A673 (cell line): ENCODE measurements around the gene NUMA1. TPM values are rescaled to one million over a fixed set of nuclear protein-coding genes. Genes with fewer than 3 reads are reported as not detected.

ENCODE experiments used
- BruUV-seq: library from RNA; stranded (reverse); fragments of 400-500 nt; replicated peaks from 2 replicates; lab custom pipeline; 2021; lab: Mats Ljungman, UMichigan
- CTCF ChIA-PET: fragments of 300-600 bp; sonication (Branson Sonifier 250); formaldehyde crosslinking; loops from one replicate; lab custom pipeline; 2022; ENCODE audit warnings: antibody characterized with exemption; lab: Charles Lee
- POLR2A ChIA-PET: fragments of 300-600 bp; sonication (Branson Sonifier 250); formaldehyde crosslinking; loops from one replicate; lab custom pipeline; 2022; ENCODE audit warnings: antibody characterized with exemption; ENCODE audit not compliant: low non-redundant PET; lab: Charles Lee
- DNase-seq: peaks from one replicate; pipeline ENCODE4 v3.0.0-alpha.2; 2015; ENCODE audit warnings: low spot score
- H3K27ac ChIP-seq: fragments of 200-600 bp; sonication (generic); 2 replicates; pipeline ENCODE4 v1.5.1; 2016; ENCODE audit warnings: mixed run types, low read depth, mild to moderate bottlenecking, mixed read lengths, antibody characterized with exemption, low read length; ENCODE audit not compliant: poor library complexity, severe bottlenecking
- H3K27me3 ChIP-seq: fragments of 200-600 bp; sonication (generic); replicated peaks from 2 replicates; pipeline ENCODE4 v1.6.1; 2017; ENCODE audit warnings: mixed run types, low read depth, mild to moderate bottlenecking, mixed read lengths, antibody characterized with exemption, low read length; ENCODE audit not compliant: insufficient read depth, poor library complexity
- H3K36me3 ChIP-seq: fragments of 200-600 bp; sonication (generic); 2 replicates; pipeline ENCODE4 v1.6.1; 2016; ENCODE audit warnings: mixed run types, mild to moderate bottlenecking, mixed read lengths, antibody characterized with exemption, low read length; ENCODE audit not compliant: insufficient read depth, poor library complexity, severe bottlenecking
- H3K4me1 ChIP-seq: fragments of 200-600 bp; sonication (generic); 2 replicates; pipeline ENCODE4 v1.6.1; 2017; ENCODE audit warnings: mixed run types, mild to moderate bottlenecking, mixed read lengths, antibody characterized with exemption, low read length; ENCODE audit not compliant: insufficient read depth, poor library complexity, severe bottlenecking
- H3K4me3 ChIP-seq: fragments of 200-600 bp; sonication (generic); 2 replicates; pipeline ENCODE4 v1.5.1; 2016; ENCODE audit warnings: low read depth, mixed run types, mild to moderate bottlenecking, mixed read lengths, low read length; ENCODE audit not compliant: poor library complexity, severe bottlenecking
- H3K9me3 ChIP-seq: fragments of 200-600 bp; sonication (generic); 2 replicates; pipeline ENCODE4 v1.6.1; 2016; ENCODE audit warnings: mixed run types, low read depth, mild to moderate bottlenecking, mixed read lengths, antibody characterized with exemption, low read length; ENCODE audit not compliant: poor library complexity, severe bottlenecking
- CTCF ChIP-seq: fragments of 300-800, 200-600 bp; sonication (generic); conservative IDR thresholded peaks from 2 replicates; pipeline ENCODE4 v1.5.1; 2017; ENCODE audit warnings: low read depth, mild to moderate bottlenecking, antibody characterized with exemption, low read length, moderate library complexity, mixed read lengths
- EZH2 ChIP-seq: fragments of 200-600 bp; sonication (generic); IDR thresholded peaks from 2 replicates; pipeline ENCODE4 v1.6.1; 2017; ENCODE audit warnings: borderline replicate concordance, low read depth, mild to moderate bottlenecking, mixed read lengths, antibody characterized with exemption, low read length; ENCODE audit not compliant: poor library complexity, severe bottlenecking
- intact Hi-C: fragments of 100-400 bp; cut with micrococcal nuclease; formaldehyde crosslinking; loops from one replicate; pipeline ENCODE4 v1.10.0; 2022; ENCODE audit not compliant: unreplicated experiment
- total RNA-seq: library from RNA; stranded (reverse); gene quantifications from 2 replicates; pipeline ENCODE4 v1.2.3, GENCODE V29; 2021

NUMA1 gene
- total RNA-seq, 1 experiment from 2014 or later = 216 TPM

GRCh38 chr11:72048766-72049460 is 31.4 kb downstream of the NUMA1 start:
- CTCF ChIA-PET = no interaction called here
- Histone ChIP-seq H3K4me1 (no peaks in the 10 kb centered on the region), H3K27ac (peak overlapping the region; percentile 39), H3K9me3 (no peaks in the 10 kb centered on the region), H3K4me3 (no peak overlapping the region), H3K36me3 (no peaks in the 10 kb centered on the region), H3K27me3 (no peaks in the 10 kb centered on the region)
- BruUV-seq = no TSS peak
- DNase-seq = no peak
- POLR2A ChIA-PET = no interaction called here
- intact Hi-C loops = no loop called here
- TF ChIP-seq EZH2 = no peak
- no peak for TF ChIP-seq CTCF

GRCh38 chr11:72045849-72046248 is 34.5 kb downstream of the NUMA1 start:
- Histone ChIP-seq H3K27ac (peak overlapping the region; percentile 21), H3K4me3 (no peak overlapping the region), H3K27me3 (no peaks in the 10 kb centered on the region), H3K36me3 (no peaks in the 10 kb centered on the region), H3K9me3 (no peaks in the 10 kb centered on the region), H3K4me1 (peaks cover 9% of the 10 kb centered on the region)
- TF ChIP-seq EZH2 = no peak
- TF ChIP-seq CTCF = no peak
- ChIA-PET CTCF (interaction anchor here (0.6 kb wide), 2 partner anchors 10 to 13 kb away, joined by 3 read pairs; no protein-coding TSS in a partner anchor), POLR2A (no interaction called here)
- BruUV-seq = no TSS peak
- DNase-seq = no peak
- intact Hi-C loops = no loop called here

- Histone ChIP-seq H3K27ac (peak overlapping the region; percentile 90), H3K36me3 (no peaks in the 10 kb centered on the region), H3K4me3 (peak overlapping the region; percentile 51), H3K27me3 (no peaks in the 10 kb centered on the region), H3K9me3 (no peaks in the 10 kb centered on the region), H3K4me1 (peaks cover 39% of the 10 kb centered on the region)
- TF ChIP-seq EZH2 (no peak), CTCF (no peak)
- POLR2A ChIA-PET = no interaction called here
- no peak for DNase-seq
- no TSS peak for BruUV-seq
- CTCF ChIA-PET = no interaction called here
- intact Hi-C loops = loop anchor here (2.0 kb wide), 1 partner anchor 15 kb away; no protein-coding TSS in a partner anchor
Measured at GRCh38 chr11:72042064-72042745, 38.1 kb downstream of the NUMA1 start.
